ENCODE measurements around the gene TSPAN14.

DNA sequence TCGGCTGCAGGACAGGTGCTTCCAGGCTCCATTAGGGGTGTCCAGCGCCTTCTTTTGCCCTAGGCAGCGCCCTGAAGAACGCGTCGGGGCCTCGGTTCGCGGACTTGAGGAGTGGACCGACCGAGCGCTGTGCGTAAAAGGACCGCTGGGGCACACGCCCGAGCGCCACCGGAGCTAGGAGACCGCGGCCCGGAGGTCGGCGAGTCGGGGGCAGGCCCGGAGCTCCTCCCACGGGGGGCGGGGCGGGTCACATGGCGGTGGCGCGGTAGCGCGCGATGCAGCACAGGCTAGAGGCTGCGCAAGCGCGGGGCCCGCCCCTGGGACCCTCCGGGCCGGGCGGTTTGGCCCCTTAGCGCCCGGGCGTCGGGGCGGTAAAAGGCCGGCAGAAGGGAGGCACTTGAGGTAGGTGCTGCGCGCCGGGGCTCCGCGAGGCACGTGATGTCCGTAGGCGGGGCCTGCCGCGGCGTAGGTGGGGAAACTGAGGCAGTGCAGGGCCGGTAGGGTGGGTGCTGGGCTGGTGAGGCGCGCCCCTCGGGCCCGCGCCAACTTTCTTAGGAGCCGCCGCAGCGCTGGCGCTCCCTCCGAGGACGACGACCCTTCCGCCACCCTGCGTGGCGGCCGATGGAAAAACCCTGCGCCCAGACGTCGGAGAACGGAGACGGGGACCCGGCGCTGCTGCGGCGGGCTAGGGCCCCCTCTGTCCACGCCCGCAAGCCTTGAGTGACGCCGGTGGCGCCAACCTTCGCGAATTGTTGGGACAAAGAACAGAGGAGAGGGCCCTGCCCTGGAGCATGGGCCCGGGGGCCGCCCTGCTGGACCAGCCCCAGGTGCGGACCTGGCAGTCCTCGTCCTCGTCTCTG lies 45.6 kb upstream of the TSPAN14 start, which contains the start of gene PRXL2A:
- TF ChIP-seq, protein P1, sequence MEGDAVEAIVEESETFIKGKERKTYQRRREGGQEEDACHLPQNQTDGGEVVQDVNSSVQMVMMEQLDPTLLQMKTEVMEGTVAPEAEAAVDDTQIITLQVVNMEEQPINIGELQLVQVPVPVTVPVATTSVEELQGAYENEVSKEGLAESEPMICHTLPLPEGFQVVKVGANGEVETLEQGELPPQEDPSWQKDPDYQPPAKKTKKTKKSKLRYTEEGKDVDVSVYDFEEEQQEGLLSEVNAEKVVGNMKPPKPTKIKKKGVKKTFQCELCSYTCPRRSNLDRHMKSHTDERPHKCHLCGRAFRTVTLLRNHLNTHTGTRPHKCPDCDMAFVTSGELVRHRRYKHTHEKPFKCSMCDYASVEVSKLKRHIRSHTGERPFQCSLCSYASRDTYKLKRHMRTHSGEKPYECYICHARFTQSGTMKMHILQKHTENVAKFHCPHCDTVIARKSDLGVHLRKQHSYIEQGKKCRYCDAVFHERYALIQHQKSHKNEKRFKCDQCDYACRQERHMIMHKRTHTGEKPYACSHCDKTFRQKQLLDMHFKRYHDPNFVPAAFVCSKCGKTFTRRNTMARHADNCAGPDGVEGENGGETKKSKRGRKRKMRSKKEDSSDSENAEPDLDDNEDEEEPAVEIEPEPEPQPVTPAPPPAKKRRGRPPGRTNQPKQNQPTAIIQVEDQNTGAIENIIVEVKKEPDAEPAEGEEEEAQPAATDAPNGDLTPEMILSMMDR (IDR thresholded peaks at IDR 0.05; ENCODE audit: low read depth, low read length): no peak
- no peak for TF ChIP-seq POLR2A (IDR thresholded peaks at IDR 0.05; ENCODE audit: extremely low read depth, insufficient read length)
- TF ChIP-seq, protein P2, sequence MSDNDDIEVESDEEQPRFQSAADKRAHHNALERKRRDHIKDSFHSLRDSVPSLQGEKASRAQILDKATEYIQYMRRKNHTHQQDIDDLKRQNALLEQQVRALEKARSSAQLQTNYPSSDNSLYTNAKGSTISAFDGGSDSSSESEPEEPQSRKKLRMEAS (IDR thresholded peaks at IDR 0.05; ENCODE audit: low read depth, low read length): no peak

All from NB4 (cell line).